Heart left ventricle (tissue), 16 donors: Measurements from ENCODE around the gene SLC15A4. TPM values are rescaled to one million over a fixed set of nuclear protein-coding genes. Genes with fewer than 3 reads are reported as not detected.

ENCODE experiments used
- ATAC-seq, 4 donors: fragments of 200-7000 bp; cut with Tn5 transposase; one replicate each; pipeline ENCODE4 v1.9.1; 2020 to 2022; ENCODE audit warnings: moderate library complexity in 4 of 4, mild to moderate bottlenecking in 3 of 4, moderate number of reproducible peaks in 1 of 4
- DNase-seq, 5 donors: peaks; one replicate each; pipeline ENCODE4 v3.0.0-alpha.2; 2020
- H3K27ac ChIP-seq, 12 donors: fragments of 200-600 bp; sonication (generic) in 4 of 12; one replicate each; pipeline versions ENCODE4 v1.5.0 to v1.8.0; 2016 to 2022; ENCODE audit warnings: mild to moderate bottlenecking in 2 of 12
- H3K27me3 ChIP-seq, 9 donors: fragments of 200-600 bp; sonication (generic) in 2 of 9; one replicate each; pipeline versions ENCODE4 v1.5.1 to v1.8.0; 2016 to 2022; ENCODE audit warnings: mild to moderate bottlenecking in 3 of 9
- H3K36me3 ChIP-seq, 9 donors: fragments of 200-600 bp; sonication (generic) in 2 of 9; one replicate each; pipeline versions ENCODE4 v1.5.0 to v1.8.0; 2018 to 2022; ENCODE audit warnings: mild to moderate bottlenecking in 2 of 9
- H3K4me1 ChIP-seq, 12 donors: fragments of 200-600 bp; sonication (generic) in 4 of 12; one replicate each; pipeline versions ENCODE4 v1.5.0 to v1.8.0; 2016 to 2022; ENCODE audit warnings: mild to moderate bottlenecking in 3 of 12
- H3K4me3 ChIP-seq, 12 donors: fragments of 200-600 bp; sonication (generic) in 4 of 12; one replicate each; pipeline versions ENCODE4 v1.5.0 to v1.8.0; 2017 to 2022; ENCODE audit warnings: mild to moderate bottlenecking in 9 of 12, moderate library complexity in 4 of 12
- H3K9me3 ChIP-seq, 12 donors: fragments of 200-600 bp; sonication (generic) in 4 of 12; one replicate each; pipeline versions ENCODE4 v1.5.0 to v1.8.0; 2016 to 2022; ENCODE audit warnings: mild to moderate bottlenecking in 1 of 12
- POLR2A ChIP-seq, 2 donors: fragments of 450-650 bp; IDR thresholded peaks; one replicate each; pipeline ENCODE4 v1.6.1; 2017; ENCODE audit warnings: antibody characterized with exemption in 2 of 2, mild to moderate bottlenecking in 2 of 2, moderate library complexity in 2 of 2
- WGBS, 4 donors: extraction: QIAGEN DNeasy Blood & Tissue Kit in 2 of 4; methylation state at CpG; one replicate each; pipeline versions ENCODE4 v1.1.5 to v1.1.7; 2013 to 2018; 5-methylcytosine and 5-hydroxymethylcytosine counted together
- intact Hi-C, 10 donors: fragments of 100-400 bp; cut with DNase I; formaldehyde crosslinking; loops; one replicate each; pipeline versions ENCODE4 v1.11.1 to v1.14.2; 2022
- polyA plus RNA-seq, 2 donors: library from polyadenylated mRNA; stranded (reverse); fragments of 200-250 nt; gene quantifications; one replicate each; pipeline ENCODE4 v1.2.3, GENCODE V29; 2013
- total RNA-seq, 9 donors: library from RNA; depleted of rRNA in 2 of 9; stranded (reverse); fragments of >200 nt in 2 of 9; fragmentation: NEBNext Ultra II Directional in 3 of 9; extraction: Animal tissue kit (Norgen Biotek cat#: 25700) in 3 of 9; gene quantifications; one replicate each; pipeline versions ENCODE4 v1.1.0 to v1.2.4, GENCODE V29; 2016 to 2023
- TF ChIP-seq, protein P1 (sequence below), 12 donors: fragments of 200-600 bp; sonication (generic) in 4 of 12; IDR thresholded peaks; one replicate each; pipeline versions ENCODE4 v1.5.0 to v1.8.0; 2018 to 2022; ENCODE audit warnings: antibody characterized with exemption in 12 of 12, mild to moderate bottlenecking in 5 of 12
- donor health status: ischemic (EF 13 %, LVEDD 7.1; RV severe dilation, severe dysfunction).
- donor health status: healthy with polysubstance abuse.
- donor health status: DM: no; HTN: yes; CAD: no.
- donor health status: DM: no; HTN: no; CAD: no.
- donor health status: ischemic (EF 25% LVEDD 6.9; RV normal size, moderate dysfunction).
- donor health status: ischemic (EF 25% LVEDD 5.7; RV mildly dilated, moderate dysfunction).
- donor health status: healthy.
- donor health status: DM: yes; HTN: yes; CAD: no.
- donor health status: ischemic (EF 35%, LVEDD 5.7; RV mildly dilated, moderate dysfunction).
- donor health status: nonischemic (EF 11% LVEDD 7.7; RV severe dilation, severe dysfunction).
- donor health status: DM: yes; HTN: yes; CAD: no.
- donor health status: PGD.
- donor health status: ischemic (EF 29% LVEDD 5.4; RV normal size, mild dysfunction).
- donor health status: nonischemic (EF 23%, LVEDD 6.1; RV moderate dilation, normal function).

Gene SLC15A4
- total and polyA plus RNA-seq, 11 donors = 10.5 to 31.5 (median 18.1) TPM

DNA sequence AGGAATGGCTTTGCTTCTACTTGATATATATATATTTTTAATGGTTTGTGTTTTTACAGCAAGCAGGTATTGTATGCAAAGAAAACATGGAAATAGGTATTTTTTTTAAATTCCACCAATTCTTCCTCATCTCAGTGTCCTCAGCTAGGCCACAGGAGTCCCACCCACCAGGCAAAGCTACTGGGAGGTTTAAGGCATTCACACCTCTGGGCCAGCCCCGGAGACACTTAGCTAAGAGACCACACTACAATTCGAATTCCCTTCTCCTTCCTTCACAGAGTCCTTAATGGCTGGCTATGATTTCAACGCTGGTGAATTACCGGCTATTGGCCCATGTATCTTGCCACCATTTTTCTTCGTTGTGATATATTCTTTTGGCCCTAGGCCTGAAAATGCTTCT lies 71.4 kb downstream of the SLC15A4 start:
- ATAC-seq (no peak), DNase-seq (no peak)
- Histone ChIP-seq H3K4me3 (no peak overlapping the region), H3K27me3 (peaks cover 0 to 5% (median 0%) of the 10 kb centered on the region in 9 donors), H3K27ac (no peak overlapping the region), H3K9me3 (no peaks in the 10 kb centered on the region), H3K36me3 (no peaks in the 10 kb centered on the region), H3K4me1 (no peaks in the 10 kb centered on the region)
- intact Hi-C loops = no loop called here
- TF ChIP-seq, protein P1, sequence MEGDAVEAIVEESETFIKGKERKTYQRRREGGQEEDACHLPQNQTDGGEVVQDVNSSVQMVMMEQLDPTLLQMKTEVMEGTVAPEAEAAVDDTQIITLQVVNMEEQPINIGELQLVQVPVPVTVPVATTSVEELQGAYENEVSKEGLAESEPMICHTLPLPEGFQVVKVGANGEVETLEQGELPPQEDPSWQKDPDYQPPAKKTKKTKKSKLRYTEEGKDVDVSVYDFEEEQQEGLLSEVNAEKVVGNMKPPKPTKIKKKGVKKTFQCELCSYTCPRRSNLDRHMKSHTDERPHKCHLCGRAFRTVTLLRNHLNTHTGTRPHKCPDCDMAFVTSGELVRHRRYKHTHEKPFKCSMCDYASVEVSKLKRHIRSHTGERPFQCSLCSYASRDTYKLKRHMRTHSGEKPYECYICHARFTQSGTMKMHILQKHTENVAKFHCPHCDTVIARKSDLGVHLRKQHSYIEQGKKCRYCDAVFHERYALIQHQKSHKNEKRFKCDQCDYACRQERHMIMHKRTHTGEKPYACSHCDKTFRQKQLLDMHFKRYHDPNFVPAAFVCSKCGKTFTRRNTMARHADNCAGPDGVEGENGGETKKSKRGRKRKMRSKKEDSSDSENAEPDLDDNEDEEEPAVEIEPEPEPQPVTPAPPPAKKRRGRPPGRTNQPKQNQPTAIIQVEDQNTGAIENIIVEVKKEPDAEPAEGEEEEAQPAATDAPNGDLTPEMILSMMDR (IDR thresholded peaks at IDR 0.05) = no peak
- TF ChIP-seq POLR2A (IDR thresholded peaks at IDR 0.05) = no peak
- 75 to 81% (median 77%) methylated on average over 5 of the region's 5 CpGs for WGBS, 4 donors

DNA sequence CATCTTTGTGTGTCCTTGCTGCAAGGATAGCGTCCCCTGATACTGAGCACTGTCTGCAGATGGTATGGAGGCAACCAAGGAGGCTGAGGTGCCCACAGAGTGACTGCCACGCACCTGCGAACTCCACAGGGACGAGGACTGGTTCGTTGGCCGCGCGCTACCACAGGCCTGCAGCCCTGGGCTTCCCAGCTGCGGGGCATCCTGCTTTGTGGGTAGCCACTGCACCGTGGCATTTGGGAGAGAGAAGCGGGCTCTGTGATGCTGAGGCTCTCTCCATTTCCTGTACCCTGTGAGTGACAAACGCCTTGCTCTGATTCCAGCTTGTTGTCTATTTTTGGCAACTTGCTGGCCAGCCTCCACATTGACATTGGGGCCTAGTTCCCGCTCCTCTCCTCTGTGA lies 76.3 kb downstream of the SLC15A4 start:
- no peaks in the 10 kb centered on the region for H3K36me3 ChIP-seq
- H3K27ac ChIP-seq = no peak overlapping the region
- 34 to 69% (median 53%) methylated on average over 4 to 13 of the region's 13 CpGs for WGBS, 4 donors
- peaks cover 0 to 18% (median 0%) of the 10 kb centered on the region in 9 donors for H3K27me3 ChIP-seq
- ATAC-seq (no peak), DNase-seq (no peak)
- no peak for TF ChIP-seq POLR2A (IDR thresholded peaks at IDR 0.05)
- TF ChIP-seq, protein P1 (IDR thresholded peaks at IDR 0.05) = no peak
- intact Hi-C loops = no loop called here
- no peaks in the 10 kb centered on the region for H3K9me3 ChIP-seq
- no peak overlapping the region for H3K4me3 ChIP-seq
- no peaks in the 10 kb centered on the region for H3K4me1 ChIP-seq

DNA sequence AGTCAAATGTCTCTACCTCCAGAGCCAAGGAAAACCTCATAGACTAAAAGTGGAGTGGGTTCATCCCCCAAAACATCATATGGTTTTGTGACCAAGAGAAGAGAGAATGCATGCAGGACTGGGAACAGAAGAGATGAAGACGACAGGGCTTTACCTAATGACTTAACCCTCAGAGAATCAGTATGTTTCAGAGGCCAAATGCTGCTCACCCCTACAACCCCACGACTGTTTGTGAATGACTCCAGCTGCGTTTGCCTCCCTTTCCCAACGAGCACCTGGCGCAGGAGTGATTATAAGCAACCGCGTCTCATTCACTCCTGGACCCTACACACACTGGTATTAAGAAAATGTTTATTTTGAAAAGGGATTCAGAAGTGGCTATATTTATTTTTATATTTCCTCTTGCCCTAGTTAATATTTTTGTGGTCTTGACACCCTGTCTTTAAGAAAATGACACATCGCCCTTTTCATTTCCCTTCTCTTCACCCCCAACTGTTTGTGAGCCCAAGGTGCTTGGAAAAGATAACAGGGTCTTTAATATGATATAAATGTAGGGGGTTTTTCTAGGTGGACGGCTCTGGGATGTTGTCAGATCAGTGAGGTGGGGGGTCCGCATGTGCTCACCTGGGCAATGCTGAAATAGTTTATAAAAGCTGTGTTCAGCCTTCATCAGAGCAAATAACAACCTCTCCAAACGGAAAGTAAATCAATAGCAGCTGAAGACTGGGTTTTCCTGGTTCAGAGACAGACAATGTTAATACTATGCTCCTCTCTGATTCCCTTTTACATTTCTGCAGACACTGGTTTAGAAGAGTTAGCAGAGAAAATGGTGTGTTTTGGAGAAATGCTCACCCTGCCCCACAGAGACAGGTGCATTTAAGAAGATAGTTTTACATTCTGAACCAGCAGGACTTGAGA lies 77.7 kb downstream of the SLC15A4 start:
- Histone ChIP-seq H3K4me1 (no peaks in the 10 kb centered on the region), H3K27me3 (peaks cover 0 to 17% (median 0%) of the 10 kb centered on the region in 9 donors), H3K27ac (no peak overlapping the region), H3K4me3 (no peak overlapping the region), H3K36me3 (no peaks in the 10 kb centered on the region), H3K9me3 (no peaks in the 10 kb centered on the region)
- DNase-seq (no peak), ATAC-seq (no peak)
- TF ChIP-seq, protein P1 (IDR thresholded peaks at IDR 0.05) = no peak
- TF ChIP-seq POLR2A (IDR thresholded peaks at IDR 0.05) = no peak
- intact Hi-C loops = no loop called here
- 65 to 71% (median 69%) methylated on average over 11 of the region's 11 CpGs for WGBS, 4 donors

DNA sequence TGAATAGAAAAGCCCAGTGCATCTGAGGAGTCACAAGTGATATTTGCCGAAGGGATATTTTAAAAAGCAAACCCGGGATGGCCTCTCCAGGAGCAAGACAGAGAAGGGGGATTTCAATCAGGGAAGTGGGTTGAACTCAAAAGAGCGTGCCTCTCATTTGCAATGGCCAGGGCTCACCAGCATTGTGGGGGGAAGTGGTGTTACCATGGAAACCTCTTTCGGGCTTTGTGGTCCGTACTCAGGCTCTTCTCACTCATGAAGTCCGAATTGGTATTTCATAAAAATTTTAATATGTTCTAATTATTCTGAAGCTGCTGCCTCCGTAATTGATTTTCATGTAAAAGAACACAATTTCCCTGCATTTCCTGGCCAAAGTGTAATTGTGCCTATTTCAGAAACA lies 79.8 kb downstream of the SLC15A4 start:
- Histone ChIP-seq H3K36me3 (no peaks in the 10 kb centered on the region), H3K27me3 (peaks cover 0 to 13% (median 0%) of the 10 kb centered on the region in 9 donors), H3K4me3 (no peak overlapping the region), H3K9me3 (peaks cover 0 to 7% (median 0%) of the 10 kb centered on the region in 12 donors), H3K27ac (no peak overlapping the region), H3K4me1 (no peaks in the 10 kb centered on the region)
- 64 to 75% (median 66%) methylated on average over 7 of the region's 7 CpGs for WGBS, 4 donors
- no peak for ATAC-seq
- DNase-seq = no peak
- intact Hi-C loops = no loop called here
- TF ChIP-seq POLR2A (IDR thresholded peaks at IDR 0.05) = no peak
- TF ChIP-seq, protein P1 (IDR thresholded peaks at IDR 0.05) = no peak

Other genes with a start within 250 kb of the SLC15A4 start
- 1 to 10 TPM in 2 of 9 donors, under 1 TPM in 7; 0.23 to 2.3 (median 0.48) TPM for gene GLT1D1, start 29.5 kb upstream of the SLC15A4 start, total RNA-seq
- gene GLT1D1, start 29.5 kb upstream of the SLC15A4 start, polyA plus RNA-seq = under 1 TPM; 0.11 to 0.24 TPM